ENCODE results near the gene EDDM3A.

Gene EDDM3A

DNA sequence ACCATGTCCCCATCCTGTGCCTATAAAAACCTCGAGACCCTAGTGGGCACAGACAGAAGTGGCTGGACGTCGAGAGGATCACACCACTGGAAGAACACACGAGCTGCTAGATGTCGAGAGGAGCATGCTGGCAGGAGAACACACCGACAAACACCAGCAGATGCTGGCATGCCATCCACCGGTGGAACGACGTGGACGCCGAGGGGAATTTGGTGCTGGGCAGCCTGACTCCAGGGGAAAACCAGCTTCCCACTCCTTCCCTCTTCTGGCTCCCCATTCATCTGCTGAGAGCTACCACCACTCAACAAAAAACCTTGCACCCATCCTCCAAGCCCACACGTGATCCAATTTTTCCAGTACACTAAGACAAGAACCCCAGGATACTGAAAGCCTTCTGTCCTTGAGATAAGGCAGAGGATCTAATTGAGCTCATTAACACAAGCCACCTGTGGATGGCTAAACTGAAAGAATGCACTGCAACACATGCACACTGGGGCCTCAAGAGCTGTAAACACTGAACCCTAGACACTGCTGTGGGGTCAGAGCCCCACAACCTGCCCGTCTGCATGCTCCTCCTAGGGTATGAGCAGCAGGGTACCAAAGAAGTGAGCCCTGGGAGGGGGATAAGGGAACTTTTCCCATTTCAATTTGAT is 44.9 kb downstream of the EDDM3A start:
- no peak for DNase-seq

DNA sequence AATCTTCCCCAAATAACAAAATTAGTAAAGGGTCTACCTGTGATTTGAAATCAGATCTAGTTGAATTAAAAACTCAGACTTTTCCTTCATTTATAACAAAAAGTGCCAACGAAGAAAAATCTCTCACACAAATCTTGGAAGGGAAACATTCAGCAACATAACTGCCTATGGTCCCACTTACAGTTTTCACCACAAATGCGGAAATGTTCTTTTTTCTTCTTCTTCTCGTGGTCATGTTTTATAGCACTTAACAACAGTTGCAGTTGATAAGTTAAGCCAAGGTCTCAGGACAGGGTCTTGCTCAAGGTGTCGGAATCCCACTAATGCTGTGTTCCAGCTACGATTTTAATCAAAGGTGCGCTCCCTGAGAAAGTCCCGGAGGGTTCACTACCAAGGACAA is 45.5 kb downstream of the EDDM3A start:
- DNase-seq = no peak

DNA sequence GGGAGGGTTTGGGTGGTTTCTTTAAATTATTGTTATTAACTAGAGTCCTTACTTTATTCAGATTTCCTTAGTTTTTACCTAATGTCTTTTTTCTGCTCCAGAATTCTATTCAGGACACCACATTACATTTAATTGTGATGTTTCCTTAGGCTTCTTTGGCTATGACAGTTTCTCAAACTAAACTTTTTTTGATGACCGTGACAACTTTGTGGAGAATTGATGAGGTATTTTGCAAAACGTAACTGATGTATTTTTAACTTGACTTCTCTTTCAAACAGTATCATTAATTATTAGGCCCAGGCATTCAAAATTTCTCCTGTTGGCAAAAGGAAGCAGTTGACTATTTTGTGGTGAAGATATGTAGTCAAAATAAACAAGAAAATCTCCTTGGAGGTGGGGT is 45.9 kb downstream of the EDDM3A start:
- no peak for DNase-seq

DNA sequence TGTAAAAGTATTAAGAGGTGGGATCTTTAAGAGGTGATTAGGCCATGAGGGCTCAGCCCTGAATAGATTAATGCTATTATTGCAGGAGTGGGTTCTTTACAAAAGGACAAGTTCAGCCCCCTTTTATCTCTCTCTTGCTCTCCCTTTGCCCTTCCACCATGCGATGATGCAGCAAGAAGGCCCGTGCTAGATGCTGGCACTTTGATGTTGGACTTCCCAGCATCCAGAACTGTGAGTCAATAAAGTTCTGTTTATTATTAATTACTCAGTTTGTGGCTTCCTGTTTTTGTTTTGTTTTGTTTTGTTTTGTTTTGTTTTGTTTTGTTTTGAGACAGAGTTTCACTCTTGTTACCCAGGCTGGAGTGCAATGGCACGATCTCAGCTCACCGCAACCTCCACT is 46.9 kb downstream of the EDDM3A start:
- DNase-seq = no peak

DNA sequence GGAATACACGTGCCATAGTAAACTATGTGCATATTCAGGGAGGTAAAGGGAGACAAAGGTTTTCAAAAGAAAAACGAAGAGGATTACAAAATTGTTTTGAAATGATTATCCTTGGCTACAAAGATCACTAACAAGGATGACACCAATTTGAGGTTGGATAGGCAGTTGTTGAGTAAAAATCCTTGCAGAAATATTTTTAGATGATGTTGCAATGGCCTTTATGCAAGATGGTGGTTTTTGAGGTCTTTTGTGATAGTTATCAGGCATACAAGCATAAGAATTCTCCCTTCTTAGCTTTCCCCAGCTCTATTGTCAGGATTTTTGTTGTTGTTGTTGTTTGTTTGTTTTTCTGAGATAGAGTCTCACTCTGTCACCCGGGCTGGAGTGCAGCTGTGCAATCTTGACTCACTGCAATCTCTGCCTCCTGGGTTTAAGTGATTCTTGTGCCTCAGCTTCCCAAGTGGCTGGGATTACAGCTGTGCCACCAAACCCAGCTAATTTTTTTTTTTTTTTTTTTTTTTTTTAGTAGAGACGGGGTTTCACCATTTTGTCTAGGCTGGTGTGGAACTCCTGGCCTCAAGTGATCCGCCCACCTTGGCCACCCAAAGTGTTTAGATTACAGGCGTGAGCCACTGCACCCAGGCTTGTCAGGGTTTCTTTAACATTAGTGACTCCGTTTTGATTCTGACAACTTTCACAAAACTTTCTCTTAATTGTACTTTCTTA is 49.1 kb downstream of the EDDM3A start:
- no peak for DNase-seq

DNA sequence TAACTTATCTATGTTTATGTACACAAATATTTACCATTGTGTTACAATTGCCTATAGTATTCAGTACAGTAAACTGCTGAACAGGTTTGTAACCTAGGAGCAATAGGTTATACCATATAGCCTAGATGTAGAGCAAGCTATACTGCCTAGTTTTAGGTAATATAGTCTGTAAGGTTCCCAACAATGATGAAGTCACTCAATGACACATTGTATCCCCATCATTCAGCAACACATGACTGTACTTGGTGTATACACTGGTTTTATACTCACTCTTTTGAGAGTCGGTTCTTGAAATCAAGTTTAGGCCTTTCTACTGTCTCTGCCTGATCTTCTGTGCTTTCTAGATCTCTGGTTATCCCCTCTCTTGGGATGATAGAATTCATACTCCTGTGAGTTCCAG is 51.5 kb downstream of the EDDM3A start:
- no peak for DNase-seq
